DND-41 (cell line): Measurements from ENCODE around the gene CLCN7.

ENCODE experiments used
- ATAC-seq: fragments of 200-7000 bp; cut with Tn5 transposase; 3 replicates; pipeline ENCODE4 v1.9.1; 2021; ENCODE audit warnings: low read depth; ENCODE audit not compliant: insufficient read depth
- DNase-seq: peaks from one replicate; pipeline ENCODE4 v3.0.0-alpha.2; 2020
- H2AFZ ChIP-seq: 2 replicates; pipeline ENCODE4 v1.6.0; 2012; ENCODE audit warnings: low read depth, low read length
- H3K27ac ChIP-seq: 2 replicates; pipeline ENCODE4 v1.5.1; 2012; ENCODE audit warnings: low read length, inconsistent platforms
- H3K27me3 ChIP-seq: fragments of 200-600 bp; sonication (generic); 2 replicates; pipeline ENCODE4 v1.6.0; 2012; ENCODE audit warnings: low read length, mild to moderate bottlenecking, inconsistent platforms; ENCODE audit not compliant: insufficient read depth, poor library complexity
- H3K36me3 ChIP-seq: 2 replicates; pipeline ENCODE4 v1.5.1; 2012; ENCODE audit warnings: low read length, inconsistent platforms; ENCODE audit not compliant: insufficient read depth
- H3K4me1 ChIP-seq: 2 replicates; pipeline ENCODE4 v1.5.1; 2012; ENCODE audit warnings: mild to moderate bottlenecking, low read length; ENCODE audit not compliant: insufficient read depth
- H3K4me2 ChIP-seq: 2 replicates; pipeline ENCODE4 v1.6.0; 2012; ENCODE audit warnings: mild to moderate bottlenecking, moderate library complexity, low read length, inconsistent platforms; ENCODE audit not compliant: insufficient read depth
- H3K4me3 ChIP-seq, 2 experiments: fragments of 200-600 bp in 1 of 2; shearing (Covaris generic) in 1 of 2; 2 replicates each; pipeline ENCODE4 v1.5.1; 2012 to 2016; ENCODE audit warnings: inconsistent platforms in 2 of 2, low read length in 2 of 2, mild to moderate bottlenecking in 2 of 2, low read depth in 1 of 2, moderate library complexity in 1 of 2
- H3K79me2 ChIP-seq: 2 replicates; pipeline ENCODE4 v1.6.0; 2012; ENCODE audit warnings: low read length, inconsistent platforms; ENCODE audit not compliant: insufficient read depth
- H3K9ac ChIP-seq: 2 replicates; pipeline ENCODE4 v1.6.0; 2012; ENCODE audit warnings: low read depth, mild to moderate bottlenecking, inconsistent platforms, low read length, moderate library complexity
- H3K9me3 ChIP-seq: 2 replicates; pipeline ENCODE4 v1.5.1; 2012; ENCODE audit warnings: low read length, moderate library complexity, mild to moderate bottlenecking, inconsistent platforms; ENCODE audit not compliant: insufficient read depth, severe bottlenecking
- H4K20me1 ChIP-seq: 2 replicates; pipeline ENCODE4 v1.6.0; 2012; ENCODE audit warnings: low read length; ENCODE audit not compliant: insufficient read depth
- EZH2 ChIP-seq: IDR thresholded peaks from 3 replicates; pipeline ENCODE4 v1.6.1; 2012; ENCODE audit warnings: borderline replicate concordance, low read depth, mild to moderate bottlenecking, moderate library complexity, low read length, inconsistent platforms; ENCODE audit not compliant: severe bottlenecking
- TF ChIP-seq, protein P1 (sequence below): IDR thresholded peaks from 2 replicates; pipeline ENCODE4 v1.5.1; 2012; ENCODE audit warnings: borderline replicate concordance, low read length, moderate library complexity, mild to moderate bottlenecking; ENCODE audit not compliant: poor library complexity, severe bottlenecking; ENCODE audit errors: extremely low read depth

Gene CLCN7

DNA sequence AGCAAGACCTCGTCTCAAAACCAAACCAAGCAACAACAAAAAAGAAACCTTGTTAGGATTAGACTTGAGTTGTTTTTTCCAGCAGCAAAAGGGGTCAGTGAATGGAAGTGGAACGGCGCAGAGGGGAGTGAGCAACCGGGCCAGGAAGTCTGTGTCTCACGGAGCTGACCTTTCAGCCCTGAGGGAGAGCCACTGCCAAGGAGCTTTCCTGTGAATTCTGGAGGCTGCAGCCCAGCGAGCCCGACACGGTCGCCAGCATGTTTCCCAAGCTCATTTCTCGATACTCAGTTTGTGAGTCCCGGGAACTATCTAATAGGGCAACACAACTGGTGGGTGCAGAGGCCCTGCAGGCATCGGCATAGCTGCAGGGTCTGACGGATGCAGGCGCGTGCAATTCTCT, 37.9 kb upstream of the CLCN7 start:
- Histone ChIP-seq H3K4me1 (no peaks in the 10 kb centered on the region), H3K27ac (no peak overlapping the region), H3K4me2 (no peak overlapping the region), H3K4me3 (no peak overlapping the region), H3K79me2 (no peaks in the 10 kb centered on the region), H3K9me3 (no peaks in the 10 kb centered on the region), H2AFZ (no peak overlapping the region), H3K27me3 (no peaks in the 10 kb centered on the region), H3K36me3 (peaks cover 34% of the 10 kb centered on the region), H4K20me1 (no peaks in the 10 kb centered on the region; the same call in 1 of the 2 replicates), H3K9ac (no peak overlapping the region)
- ATAC-seq (no peak), DNase-seq (no peak)
- TF ChIP-seq, protein P1, sequence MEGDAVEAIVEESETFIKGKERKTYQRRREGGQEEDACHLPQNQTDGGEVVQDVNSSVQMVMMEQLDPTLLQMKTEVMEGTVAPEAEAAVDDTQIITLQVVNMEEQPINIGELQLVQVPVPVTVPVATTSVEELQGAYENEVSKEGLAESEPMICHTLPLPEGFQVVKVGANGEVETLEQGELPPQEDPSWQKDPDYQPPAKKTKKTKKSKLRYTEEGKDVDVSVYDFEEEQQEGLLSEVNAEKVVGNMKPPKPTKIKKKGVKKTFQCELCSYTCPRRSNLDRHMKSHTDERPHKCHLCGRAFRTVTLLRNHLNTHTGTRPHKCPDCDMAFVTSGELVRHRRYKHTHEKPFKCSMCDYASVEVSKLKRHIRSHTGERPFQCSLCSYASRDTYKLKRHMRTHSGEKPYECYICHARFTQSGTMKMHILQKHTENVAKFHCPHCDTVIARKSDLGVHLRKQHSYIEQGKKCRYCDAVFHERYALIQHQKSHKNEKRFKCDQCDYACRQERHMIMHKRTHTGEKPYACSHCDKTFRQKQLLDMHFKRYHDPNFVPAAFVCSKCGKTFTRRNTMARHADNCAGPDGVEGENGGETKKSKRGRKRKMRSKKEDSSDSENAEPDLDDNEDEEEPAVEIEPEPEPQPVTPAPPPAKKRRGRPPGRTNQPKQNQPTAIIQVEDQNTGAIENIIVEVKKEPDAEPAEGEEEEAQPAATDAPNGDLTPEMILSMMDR = no peak
- TF ChIP-seq EZH2 = no peak

DNA sequence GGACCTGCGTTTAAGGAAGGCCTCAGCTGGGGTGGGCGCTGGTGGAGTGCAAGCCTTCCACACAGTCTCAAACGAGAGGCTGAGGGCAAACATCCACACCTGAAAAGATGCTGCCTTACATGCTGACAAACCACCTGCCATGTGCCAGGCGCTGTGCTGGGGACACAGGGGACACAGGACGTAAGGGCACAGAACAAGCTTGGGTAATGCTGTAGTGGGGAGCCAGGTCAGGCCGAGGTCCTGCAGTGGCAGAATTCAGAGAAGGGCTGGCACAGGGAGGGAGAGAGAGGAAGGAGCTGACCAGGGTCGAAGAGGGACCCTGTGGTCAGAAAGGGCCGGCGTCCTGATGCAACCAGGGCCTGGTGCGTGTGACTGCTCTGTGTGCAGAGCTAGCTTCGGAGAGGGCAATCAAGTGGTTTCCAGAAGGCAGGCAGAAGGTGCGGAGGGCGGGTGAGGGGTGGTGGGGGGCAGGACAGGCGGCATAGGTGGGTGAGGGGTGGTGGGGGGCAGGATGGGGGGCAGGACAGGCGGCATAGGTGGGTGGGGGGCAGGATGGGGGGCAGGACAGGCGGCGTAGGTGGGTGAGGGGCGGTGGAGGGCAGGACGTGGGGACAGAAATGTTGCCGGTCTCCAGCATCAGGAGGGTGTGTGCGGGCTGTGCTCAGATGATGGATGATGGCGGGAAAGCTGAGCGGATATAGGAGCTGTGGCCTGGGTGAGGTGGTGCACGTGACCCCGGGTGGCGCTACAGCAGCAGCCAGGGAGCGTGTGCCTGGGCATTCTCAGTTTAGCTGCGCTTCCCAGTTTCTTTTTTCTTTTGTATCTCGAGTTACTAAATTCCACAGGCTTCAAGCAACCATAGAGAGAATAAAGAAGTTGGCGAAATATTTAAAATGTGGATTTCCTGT, 37.1 kb upstream of the CLCN7 start:
- H3K27ac ChIP-seq = no peak overlapping the region
- TF ChIP-seq EZH2 = no peak
- TF ChIP-seq, protein P1 = no peak
- H2AFZ ChIP-seq = no peak overlapping the region
- H4K20me1 ChIP-seq = no peaks in the 10 kb centered on the region; the same call in 1 of the 2 replicates
- H3K4me2 ChIP-seq = no peak overlapping the region
- ATAC-seq = 0 out of 3 replicates have a peak, but pooled peaks have one; percentile 23
- no peak overlapping the region for H3K4me3 ChIP-seq
- H3K36me3 ChIP-seq = peaks cover 43% of the 10 kb centered on the region
- H3K9me3 ChIP-seq = no peaks in the 10 kb centered on the region
- DNase-seq = no peak
- no peaks in the 10 kb centered on the region for H3K4me1 ChIP-seq
- H3K79me2 ChIP-seq = no peaks in the 10 kb centered on the region
- H3K27me3 ChIP-seq = no peaks in the 10 kb centered on the region
- no peak overlapping the region for H3K9ac ChIP-seq

DNA sequence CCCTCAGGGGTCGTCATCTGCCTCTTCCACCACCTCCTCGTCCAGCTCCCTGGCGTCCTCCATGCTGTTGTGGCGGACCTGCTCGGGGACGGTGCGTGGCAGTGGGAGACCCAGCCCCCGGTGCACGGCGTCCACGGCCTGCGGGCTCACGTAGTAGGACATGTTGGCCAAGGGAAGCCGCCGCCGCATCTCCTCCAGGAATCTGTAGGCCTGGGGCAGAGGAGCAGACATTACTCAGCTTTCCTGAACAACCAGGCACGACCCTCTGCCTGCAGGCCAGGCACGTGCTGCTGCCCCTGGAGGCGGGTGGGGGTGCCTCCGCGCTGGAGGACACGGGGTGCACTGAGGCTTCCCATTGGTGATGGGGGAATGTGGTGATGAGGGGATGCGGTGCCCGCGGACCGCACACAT, 36.1 kb upstream of the CLCN7 start:
- Histone ChIP-seq H3K27ac (no peak overlapping the region), H3K36me3 (peaks cover 52% of the 10 kb centered on the region), H2AFZ (no peak overlapping the region), H3K4me3 (no peak overlapping the region), H3K4me2 (no peak overlapping the region), H3K9ac (no peak overlapping the region), H3K79me2 (no peaks in the 10 kb centered on the region), H4K20me1 (no peaks in the 10 kb centered on the region; the same call in 1 of the 2 replicates), H3K9me3 (no peaks in the 10 kb centered on the region), H3K27me3 (no peaks in the 10 kb centered on the region), H3K4me1 (no peaks in the 10 kb centered on the region)
- DNase-seq = no peak
- no peak for ATAC-seq
- TF ChIP-seq, protein P1 = no peak
- no peak for TF ChIP-seq EZH2
